HG03520 (cell line): ENCODE measurements around the gene FGL2.
"Not testable (repeated sequence)": the region's sequence is repeated elsewhere in the genome, so short reads cannot be mapped to it uniquely, and the experiment has no call there.

Experiments
- ATAC-seq: cut with Tn5 transposase; IDR thresholded peaks from one replicate; pipeline ENCODE4 v1.9.1; 2021; ENCODE audit warnings: mild to moderate bottlenecking, moderate library complexity; ENCODE audit not compliant: unreplicated experiment

The FGL2 gene

DNA sequence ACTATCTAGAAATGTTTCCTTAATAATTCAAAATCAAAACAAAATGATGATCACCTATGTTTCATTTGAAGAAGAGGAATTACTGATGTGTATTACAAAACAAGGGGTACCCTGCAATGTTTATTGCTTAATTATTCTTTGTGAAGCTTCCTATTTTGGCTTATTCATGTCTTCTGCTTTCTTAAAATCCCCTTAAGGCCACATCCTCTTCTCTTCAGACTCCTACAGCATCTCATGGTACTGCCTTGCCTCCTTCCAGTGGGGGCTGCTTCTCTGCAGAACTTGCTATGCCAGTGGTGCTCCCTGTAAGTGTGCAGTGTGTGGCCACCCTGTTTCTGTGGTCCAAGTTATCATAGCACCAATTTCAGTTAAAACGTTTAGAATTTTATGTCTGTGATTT is 42.2 kb downstream of the FGL2 start:
- ATAC-seq, result peak; percentile 46

DNA sequence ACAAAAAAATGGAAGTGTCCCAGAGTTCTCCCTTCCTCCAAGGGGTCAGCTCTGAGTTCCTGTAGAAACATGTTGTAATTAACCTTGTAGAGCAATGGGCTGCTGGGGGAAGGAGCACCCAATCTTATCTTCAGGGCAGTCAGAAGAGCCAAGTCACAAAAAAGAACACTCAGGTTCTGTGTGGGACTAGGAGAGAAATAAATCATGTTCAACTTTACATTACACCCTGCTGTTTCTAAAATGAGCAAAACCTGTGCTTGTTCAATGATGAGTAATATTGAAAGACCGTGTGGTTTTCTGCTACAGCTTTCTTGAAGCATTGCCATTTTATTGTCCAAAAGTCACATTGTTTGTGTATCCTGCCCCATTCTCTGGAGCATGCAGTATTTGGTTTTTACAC is 42.6 kb downstream of the FGL2 start:
- peak; percentile 74 for ATAC-seq

DNA sequence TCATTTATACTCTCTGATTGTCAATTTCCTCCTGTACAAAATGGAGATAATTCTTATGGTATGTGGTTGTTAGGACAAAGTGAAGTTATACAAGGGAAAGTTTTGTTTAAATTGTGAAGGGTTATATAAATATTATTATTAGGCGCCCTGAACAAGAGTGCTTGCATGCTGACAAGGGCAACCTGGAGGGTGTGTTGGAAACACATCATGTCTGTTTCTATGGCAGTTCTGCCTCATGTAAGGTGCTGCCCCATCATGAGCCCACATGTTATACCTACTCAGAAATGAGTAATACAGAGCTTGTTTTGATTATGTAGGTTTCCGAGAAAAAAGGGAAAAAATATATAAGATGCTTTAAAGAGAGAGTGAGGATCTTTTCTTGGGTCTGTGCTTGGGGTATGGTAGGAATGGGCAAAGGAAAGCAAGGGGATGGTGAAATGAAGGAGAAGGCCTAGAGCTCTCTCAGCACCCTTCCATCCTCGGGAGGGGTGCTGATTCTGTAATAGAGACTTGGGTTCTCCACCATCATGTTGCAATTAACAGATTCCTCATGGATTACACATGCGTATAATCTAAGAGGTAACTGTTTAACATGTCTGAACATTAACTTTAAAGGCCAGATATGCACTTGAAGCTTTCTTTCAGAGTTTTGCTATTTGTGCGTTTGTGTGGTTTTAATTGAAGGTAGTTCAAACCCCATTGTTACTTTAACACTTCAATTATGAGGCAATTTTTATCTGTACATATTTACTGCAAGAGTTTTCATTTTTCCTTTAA is 43.8 kb downstream of the FGL2 start:
- ATAC-seq, result not testable (repeated sequence)

DNA sequence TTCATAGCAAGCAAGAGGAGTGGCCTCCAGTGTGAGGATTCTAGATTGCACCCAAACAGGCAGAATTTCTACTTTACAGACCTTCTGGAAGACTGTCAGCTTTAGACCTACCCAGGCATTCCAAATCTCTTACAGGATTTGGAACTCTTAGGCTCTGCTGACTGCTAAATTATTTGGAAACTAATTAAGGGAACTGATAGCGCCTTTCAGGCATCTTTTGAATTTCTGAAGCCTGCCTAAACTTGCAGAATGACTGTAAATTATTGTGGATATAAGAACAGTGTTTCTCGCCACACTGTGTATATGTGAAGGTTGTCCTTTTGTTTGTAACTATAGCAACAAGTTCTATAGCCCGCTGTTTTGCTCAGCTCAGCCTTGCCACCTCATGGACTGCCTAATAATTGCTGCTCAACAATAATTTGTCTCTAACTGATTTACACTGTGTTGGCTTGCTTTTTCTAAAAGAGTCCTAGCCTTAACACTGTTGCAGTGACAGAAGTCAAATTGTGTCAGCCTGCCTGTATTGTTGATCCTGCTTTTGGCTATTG is 44.6 kb downstream of the FGL2 start:
- peak; percentile 66 for ATAC-seq

DNA sequence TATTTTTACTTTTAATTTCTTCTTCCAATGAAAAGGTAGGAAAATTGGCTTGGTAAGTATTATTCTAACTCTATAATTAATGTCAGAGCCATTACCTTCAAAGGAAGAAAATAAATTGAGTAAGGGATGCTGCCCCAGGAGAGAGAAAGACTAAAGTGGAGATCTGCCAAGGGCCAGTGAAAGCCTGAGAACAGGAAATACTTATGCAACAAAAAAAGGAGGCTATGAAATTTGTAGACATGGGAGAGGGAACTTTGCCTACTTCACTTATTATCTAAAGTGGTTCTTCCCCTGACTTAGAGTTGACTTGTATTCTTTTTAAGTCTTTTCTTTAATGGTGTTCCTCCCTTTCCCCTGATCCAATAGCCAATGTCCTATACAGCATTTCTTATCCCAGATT is 47.4 kb downstream of the FGL2 start:
- ATAC-seq, result not testable (repeated sequence)
